ENCODE results near the gene UBASH3B.

DNA sequence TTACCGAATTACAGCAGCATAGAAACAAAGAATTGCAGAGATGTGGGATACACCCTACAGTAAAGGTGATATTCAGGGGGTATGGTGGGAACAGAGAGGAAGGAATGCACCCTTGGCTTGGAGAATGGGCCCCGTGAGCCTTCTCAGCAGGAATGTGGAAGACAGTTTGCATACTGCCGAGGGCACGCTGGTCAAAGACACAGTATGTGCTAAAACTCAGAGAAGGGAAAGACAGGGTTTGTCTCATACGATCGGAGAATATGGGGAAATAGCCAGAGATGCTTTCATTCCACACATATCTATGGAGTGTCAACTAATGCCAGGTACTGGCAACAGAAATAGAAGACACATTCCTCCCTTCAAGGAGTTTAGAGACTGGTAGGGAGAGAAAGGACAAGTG lies 36.9 kb downstream of the UBASH3B start:
- no peak for TF ChIP-seq POLR2A (IDR thresholded peaks at IDR 0.05)
- TF ChIP-seq, protein P1, sequence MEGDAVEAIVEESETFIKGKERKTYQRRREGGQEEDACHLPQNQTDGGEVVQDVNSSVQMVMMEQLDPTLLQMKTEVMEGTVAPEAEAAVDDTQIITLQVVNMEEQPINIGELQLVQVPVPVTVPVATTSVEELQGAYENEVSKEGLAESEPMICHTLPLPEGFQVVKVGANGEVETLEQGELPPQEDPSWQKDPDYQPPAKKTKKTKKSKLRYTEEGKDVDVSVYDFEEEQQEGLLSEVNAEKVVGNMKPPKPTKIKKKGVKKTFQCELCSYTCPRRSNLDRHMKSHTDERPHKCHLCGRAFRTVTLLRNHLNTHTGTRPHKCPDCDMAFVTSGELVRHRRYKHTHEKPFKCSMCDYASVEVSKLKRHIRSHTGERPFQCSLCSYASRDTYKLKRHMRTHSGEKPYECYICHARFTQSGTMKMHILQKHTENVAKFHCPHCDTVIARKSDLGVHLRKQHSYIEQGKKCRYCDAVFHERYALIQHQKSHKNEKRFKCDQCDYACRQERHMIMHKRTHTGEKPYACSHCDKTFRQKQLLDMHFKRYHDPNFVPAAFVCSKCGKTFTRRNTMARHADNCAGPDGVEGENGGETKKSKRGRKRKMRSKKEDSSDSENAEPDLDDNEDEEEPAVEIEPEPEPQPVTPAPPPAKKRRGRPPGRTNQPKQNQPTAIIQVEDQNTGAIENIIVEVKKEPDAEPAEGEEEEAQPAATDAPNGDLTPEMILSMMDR (IDR thresholded peaks at IDR 0.05) = no peak

All from gastroesophageal sphincter (tissue), 3 donors.